IMR-90 (cell line): Measurements from ENCODE around the gene ZCCHC24. TPM values are rescaled to one million over a fixed set of nuclear protein-coding genes. Genes with fewer than 3 reads are reported as not detected.
A peak's percentile ranks its signal among the peaks of the same experiment; 100 is the strongest.

Source experiments
- ATAC-seq: fragments of 200-7000 bp; cut with Tn5 transposase; 2 replicates; pipeline ENCODE4 v1.9.1; 2020; ENCODE audit warnings: low read depth, mild to moderate bottlenecking, moderate library complexity
- BruUV-seq: library from RNA; stranded (reverse); fragments of 400-500 nt; replicated peaks from 2 replicates; lab custom pipeline; 2021; lab: Mats Ljungman, UMichigan
- CTCF ChIA-PET: fragments of 300-600 bp; formaldehyde crosslinking; extraction: SDS; loops from one replicate; lab custom pipeline; 2021; ENCODE audit warnings: antibody characterized with exemption; lab: Yijun Ruan, JAX
- POLR2A ChIA-PET: fragments of 300-600 bp; sonication (Branson Sonifier 250); formaldehyde crosslinking; loops from one replicate; lab custom pipeline; 2022; ENCODE audit warnings: antibody characterized with exemption; ENCODE audit not compliant: unreplicated experiment; lab: Charles Lee
- DNase-seq: peaks from one replicate; pipeline ENCODE4 v3.0.0; 2013
- H2AFZ ChIP-seq: replicated peaks from 2 replicates; pipeline ENCODE3; 2013; ENCODE audit warnings: low read length, mild to moderate bottlenecking; ENCODE audit not compliant: poor library complexity
- H2AK5ac ChIP-seq: 2 replicates; pipeline ENCODE4 v1.6.1; 2013; ENCODE audit warnings: low read depth, low read length, inconsistent platforms
- H2AK9ac ChIP-seq: replicated peaks from 2 replicates; pipeline ENCODE3; 2013; ENCODE audit warnings: mild to moderate bottlenecking, low read depth, low read length, moderate library complexity; ENCODE audit not compliant: poor library complexity
- H2BK120ac ChIP-seq: 2 replicates; pipeline ENCODE4 v1.6.1; 2013; ENCODE audit warnings: low read depth, low read length, inconsistent platforms
- H2BK15ac ChIP-seq: 3 replicates; pipeline ENCODE4 v1.6.1; 2013; ENCODE audit warnings: low read depth, low read length, inconsistent platforms
- H2BK20ac ChIP-seq: 2 replicates; pipeline ENCODE4 v1.6.1; 2013; ENCODE audit warnings: low read depth, mild to moderate bottlenecking, inconsistent platforms, low read length, moderate library complexity
- H2BK5ac ChIP-seq: 2 replicates; pipeline ENCODE4 v1.6.1; 2013; ENCODE audit warnings: mild to moderate bottlenecking, low read depth, low read length, inconsistent platforms; ENCODE audit not compliant: poor library complexity, severe bottlenecking
- H3K14ac ChIP-seq: replicated peaks from 2 replicates; pipeline ENCODE4 v1.6.1; 2013; ENCODE audit warnings: low read depth, low read length, inconsistent platforms
- H3K18ac ChIP-seq: 2 replicates; pipeline ENCODE4 v1.6.1; 2013; ENCODE audit warnings: low read depth, low read length, control low read depth
- H3K23ac ChIP-seq: 2 replicates; pipeline ENCODE4 v1.6.1; 2013; ENCODE audit warnings: low read depth, low read length, inconsistent platforms
- H3K27ac ChIP-seq: 2 replicates; pipeline ENCODE4 v1.5.1; 2013; ENCODE audit warnings: mild to moderate bottlenecking, control low read depth, low read length; ENCODE audit not compliant: insufficient read depth
- H3K27me3 ChIP-seq: 2 replicates; pipeline ENCODE4 v1.6.1; 2013; ENCODE audit warnings: low read length; ENCODE audit not compliant: control insufficient read depth, insufficient read depth
- H3K36me3 ChIP-seq: 2 replicates; pipeline ENCODE4 v1.6.1; 2013; ENCODE audit warnings: low read length, mixed read lengths; ENCODE audit not compliant: control insufficient read depth, insufficient read depth
- H3K4ac ChIP-seq: 2 replicates; pipeline ENCODE4 v1.6.1; 2013; ENCODE audit warnings: low read depth, low read length, inconsistent platforms
- H3K4me1 ChIP-seq: 2 replicates; pipeline ENCODE4 v1.6.1; 2013; ENCODE audit warnings: low read length, mixed read lengths; ENCODE audit not compliant: control insufficient read depth, insufficient read depth
- H3K4me2 ChIP-seq: 2 replicates; pipeline ENCODE4 v1.6.1; 2013; ENCODE audit warnings: low read depth, mild to moderate bottlenecking, control low read depth, low read length, moderate library complexity
- H3K4me3 ChIP-seq: 2 replicates; pipeline ENCODE4 v1.5.1; 2013; ENCODE audit warnings: low read depth, mild to moderate bottlenecking, control low read depth, low read length, moderate library complexity; ENCODE audit not compliant: insufficient read depth
- H3K56ac ChIP-seq: 2 replicates; pipeline ENCODE4 v1.6.1; 2013; ENCODE audit warnings: low read length, inconsistent platforms; ENCODE audit not compliant: insufficient read depth; ENCODE audit errors: extremely low read depth
- H3K79me1 ChIP-seq, 2 experiments: 2 replicates each; pipeline ENCODE4 v1.6.1; 2013; ENCODE audit warnings: low read length in 2 of 2, inconsistent platforms in 1 of 2, low read depth in 1 of 2
- H3K9ac ChIP-seq: 2 replicates; pipeline ENCODE4 v1.6.1; 2013; ENCODE audit warnings: low read depth, low read length, control low read depth
- H3K9me1 ChIP-seq: 2 replicates; pipeline ENCODE4 v1.6.1; 2013; ENCODE audit warnings: low read length, inconsistent platforms; ENCODE audit not compliant: insufficient read depth
- H3K9me3 ChIP-seq: 2 replicates; pipeline ENCODE4 v1.6.1; 2013; ENCODE audit warnings: low read length; ENCODE audit not compliant: control insufficient read depth, insufficient read depth
- H4K20me1 ChIP-seq: 2 replicates; pipeline ENCODE4 v1.6.1; 2013; ENCODE audit warnings: low read length, inconsistent platforms; ENCODE audit not compliant: insufficient read depth
- H4K5ac ChIP-seq: 2 replicates; pipeline ENCODE4 v1.6.1; 2013; ENCODE audit warnings: mild to moderate bottlenecking, low read depth, low read length, control low read depth
- H4K8ac ChIP-seq, 2 experiments: 2 replicates each; pipeline ENCODE4 v1.6.1; 2013; ENCODE audit warnings: low read depth in 2 of 2, low read length in 2 of 2, control low read depth in 1 of 2, inconsistent platforms in 1 of 2
- H4K91ac ChIP-seq: 2 replicates; pipeline ENCODE4 v1.6.1; 2013; ENCODE audit warnings: low read depth, low read length, inconsistent platforms; ENCODE audit not compliant: insufficient read depth
- BHLHE40 ChIP-seq: fragments of 150-350 bp; IDR thresholded peaks from 2 replicates; pipeline ENCODE4 v1.6.1; 2016; ENCODE audit warnings: mild to moderate bottlenecking, low read depth, low read length
- FOS ChIP-seq: fragments of 150-350 bp; IDR thresholded peaks from 2 replicates; pipeline ENCODE4 v1.6.1; 2016; ENCODE audit warnings: low read depth, low read length
- MXI1 ChIP-seq: IDR thresholded peaks from 2 replicates; pipeline ENCODE4 v1.6.1; 2012; ENCODE audit warnings: low read depth, mild to moderate bottlenecking, low read length, moderate library complexity, borderline replicate concordance
- POLR2A ChIP-seq: IDR thresholded peaks from 2 replicates; pipeline ENCODE4 v1.6.1; 2012; ENCODE audit warnings: mild to moderate bottlenecking, low read depth, low read length
- RCOR1 ChIP-seq: IDR thresholded peaks from 2 replicates; pipeline ENCODE4 v1.6.1; 2012; ENCODE audit warnings: mild to moderate bottlenecking, low read length, improper control_type of control experiment; ENCODE audit not compliant: insufficient replicate concordance
- RFX5 ChIP-seq: IDR thresholded peaks from 2 replicates; pipeline ENCODE4 v1.8.0; 2012; ENCODE audit warnings: low read depth, mild to moderate bottlenecking, low read length, moderate library complexity
- WGBS, 2 experiments: methylation state at CpG; one replicate each; pipeline versions ENCODE4 v1.1.5 to v1.1.7; 2013; ENCODE audit warnings: missing lambda C conversion rate in 2 of 2; ENCODE audit not compliant: insufficient read length in 1 of 2; ENCODE audit errors: extremely low coverage in 2 of 2; 5-methylcytosine and 5-hydroxymethylcytosine counted together
- dilution Hi-C: fragments of 300-500 bp; cut with HindIII; formaldehyde crosslinking; loops from one replicate; pipeline ENCODE4 v1.14.3; 2018; ENCODE audit warnings: low sequenced_read_pairs; ENCODE audit not compliant: unreplicated experiment
- in situ Hi-C: fragments of 300-500 bp; cut with MboI; formaldehyde crosslinking; loops from 3 replicates; pipeline ENCODE4 v1.14.3; 2019; ENCODE audit warnings: low sequenced_read_pairs, inconsistent platforms, mixed read lengths
- intact Hi-C: fragments of 100-400 bp; cut with micrococcal nuclease; formaldehyde crosslinking; loops from 2 replicates; pipeline ENCODE4 v1.10.0; 2022
- polyA plus RNA-seq, 3 experiments: library from polyadenylated mRNA; depleted of rRNA; stranded (reverse); fragments of >200 nt; gene quantifications; 2 replicates each; pipeline ENCODE4 v1.2.3, GENCODE V29; 2012; ENCODE audit warnings: low replicate concordance in 1 of 3
- total RNA-seq: library from RNA; depleted of rRNA; stranded (reverse); fragments of >200 nt; gene quantifications from 2 replicates; pipeline ENCODE4 v1.2.3, GENCODE V29; 2012

The ZCCHC24 gene
- total and polyA plus RNA-seq, 2 of the 4 experiments (the other 2 are of a cell fraction) = 15.1 to 25.9 TPM

DNA sequence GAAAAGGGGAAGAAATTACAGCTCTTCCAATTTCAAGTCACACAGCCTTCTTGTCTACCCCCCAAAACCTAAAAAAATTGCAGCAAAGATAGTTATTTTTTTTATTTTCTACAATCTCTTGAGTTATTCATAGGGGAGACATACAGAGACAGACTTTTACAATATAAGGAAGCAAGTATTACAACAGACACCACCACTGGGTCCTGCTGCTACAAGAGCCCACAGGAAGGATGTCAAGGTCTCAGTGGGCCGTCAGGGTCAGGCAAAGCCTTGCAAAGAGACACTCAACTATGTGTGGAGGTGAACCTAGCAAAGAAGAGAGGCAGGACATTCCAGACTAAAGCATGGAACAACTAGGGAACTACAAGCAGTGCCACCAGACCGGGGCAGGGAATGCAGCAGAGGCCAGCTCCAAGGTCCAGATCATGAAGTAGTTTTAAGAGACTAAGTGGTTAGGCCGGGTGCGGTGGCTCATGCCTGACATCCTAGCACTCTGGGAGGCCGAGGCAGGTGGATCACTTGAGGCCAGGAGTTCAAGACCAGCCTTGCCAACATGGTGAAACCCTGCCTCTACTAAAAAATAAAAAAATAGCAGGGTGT is 28.2 kb upstream of the ZCCHC24 start:
- H2BK15ac ChIP-seq = no peak overlapping the region
- no peaks in the 10 kb centered on the region for H3K9me3 ChIP-seq
- no peak overlapping the region for H3K4me2 ChIP-seq
- H3K14ac ChIP-seq = no peak overlapping the region
- no peak overlapping the region for H3K56ac ChIP-seq
- WGBS, 2 experiments = no CpG with 5 or more reads among the region's 5 CpGs
- in situ Hi-C loops (no loop called here), dilution Hi-C loops (no loop called here), intact Hi-C loops (no loop called here)
- no peaks in the 10 kb centered on the region for H3K79me1 ChIP-seq
- no peaks in the 10 kb centered on the region for H3K36me3 ChIP-seq
- peaks cover 5% of the 10 kb centered on the region; the same call in 1 of the 2 replicates for H3K4me1 ChIP-seq
- no peak overlapping the region for H2AK9ac ChIP-seq
- ChIA-PET CTCF (no interaction called here), POLR2A (no interaction called here)
- H3K9ac ChIP-seq = no peak overlapping the region
- H4K20me1 ChIP-seq = no peaks in the 10 kb centered on the region
- H2BK120ac ChIP-seq = no peak overlapping the region
- no peak overlapping the region for H3K4ac ChIP-seq
- H3K23ac ChIP-seq = 0 out of 2 replicates have a peak overlapping the region, but pooled peaks have one; percentile 31
- no peak overlapping the region for H4K5ac ChIP-seq
- no peak overlapping the region for H3K4me3 ChIP-seq
- no peak overlapping the region for H4K8ac ChIP-seq
- no peak overlapping the region for H4K91ac ChIP-seq
- H2BK20ac ChIP-seq = no peak overlapping the region
- TF ChIP-seq RCOR1 (no peak), MXI1 (no peak), FOS (no peak), BHLHE40 (no peak), RFX5 (no peak), POLR2A (no peak)
- BruUV-seq = no TSS peak
- H2BK5ac ChIP-seq = no peak overlapping the region
- H2AFZ ChIP-seq = no peak overlapping the region
- no peak overlapping the region for H2AK5ac ChIP-seq
- H3K18ac ChIP-seq = no peak overlapping the region
- ATAC-seq (no peak), DNase-seq (no peak)
- no peak overlapping the region for H3K27ac ChIP-seq
- H3K9me1 ChIP-seq = peaks cover 9% of the 10 kb centered on the region; the same call in 1 of the 2 replicates
- H3K27me3 ChIP-seq = peaks cover 1% of the 10 kb centered on the region; the same call in 1 of the 2 replicates
